ENCODE results near the gene HLA-DRB1. TPM values are rescaled to one million over a fixed set of nuclear protein-coding genes. Genes with fewer than 3 reads are reported as not detected.

HLA-DRB1 gene
- total RNA-seq, 1 experiment from 2014 or later = 1.4 TPM

Other genes starting within 250 kb of the HLA-DRB1 start
- not detected in 3 replicates for gene TSBP1, start 217.9 kb downstream of the HLA-DRB1 start, total RNA-seq (2021)
- not detected in 3 replicates for gene BTNL2, start 182.7 kb downstream of the HLA-DRB1 start, total RNA-seq (2021)
- gene HLA-DRA, start 150.0 kb downstream of the HLA-DRB1 start, total RNA-seq (2021) = 2.8 to 3.9 TPM (median 3.6 TPM) in 3 replicates
- 0.30 TPM in 1 of 3 replicates, not detected in the others for gene HLA-DRB5, start 59.6 kb downstream of the HLA-DRB1 start, total RNA-seq (2021)
- gene HLA-DQA1, start 47.6 kb upstream of the HLA-DRB1 start, total RNA-seq (2021) = 0.22 to 0.92 TPM (median 0.62 TPM) in 3 replicates
- 0.83 to 3.8 TPM (median 2.6 TPM) in 3 replicates for gene HLA-DQB1, start 76.8 kb upstream of the HLA-DRB1 start, total RNA-seq (2021)
- not detected in 3 replicates for gene HLA-DQA2, start 151.5 kb upstream of the HLA-DRB1 start, total RNA-seq (2021)
- gene HLA-DQB2, start 173.7 kb upstream of the HLA-DRB1 start, total RNA-seq (2021) = 0.39 to 0.76 TPM (median 0.42 TPM) in 3 replicates
- gene HLA-DOB, start 227.2 kb upstream of the HLA-DRB1 start, total RNA-seq (2021) = 0.15 to 0.55 TPM (median 0.46 TPM) in 3 replicates
- gene TAP2, start 248.9 kb upstream of the HLA-DRB1 start, total RNA-seq (2021) = 14.7 to 23.0 TPM (median 16.5 TPM) in 3 replicates